ENCODE measurements around the gene RIPK1. TPM values are rescaled to one million over a fixed set of nuclear protein-coding genes. Genes with fewer than 3 reads are reported as not detected.
"Not testable (repeated sequence)": the region's sequence is repeated elsewhere in the genome, so short reads cannot be mapped to it uniquely, and the experiment has no call there.

Gene RIPK1
- total and polyA plus RNA-seq, 2 donors (not counting 3 experiments of a cell fraction or from before 2014, with no cell fraction given): 11.2 to 20.6 TPM

- dilution Hi-C loops (cut with MboI; ENCODE audit: extremely low pct_ligation_motif_present, low sequenced_read_pairs); POLR2A ChIA-PET; intact Hi-C loops (cut with micrococcal nuclease); H2AFZ ChIP-seq (ENCODE audit: low read depth, low read length); H3K9me1 ChIP-seq (replicated peaks; ENCODE audit: control insufficient read depth, extremely low read depth, insufficient read depth, low read length); H3K4me2 ChIP-seq (ENCODE audit: insufficient read depth, low read length); H3K9me3 ChIP-seq (replicated peaks; ENCODE audit: control insufficient read depth, insufficient read depth, low read length); H3K79me2 ChIP-seq (ENCODE audit: control insufficient read depth, insufficient read depth, low read length); H3K4me3 ChIP-seq (replicated peaks in 1 of 3; ENCODE audit: insufficient read depth in 1 of 3, low read depth in 1 of 3, low read length in 3 of 3); DNase-seq (ENCODE audit: low read depth, low spot score); BruUV-seq (replicated peaks); H3K27ac ChIP-seq (ENCODE audit: insufficient read depth, low read depth, low read length); H3K36me3 ChIP-seq (ENCODE audit: control insufficient read depth in 2 of 2, extremely low read depth in 1 of 2, insufficient read depth in 2 of 2, low read length in 2 of 2); H3K27me3 ChIP-seq (ENCODE audit: control insufficient read depth in 2 of 2, insufficient read depth in 2 of 2, low read length in 2 of 2); H4K20me1 ChIP-seq (replicated peaks; ENCODE audit: control insufficient read depth, extremely low read depth, insufficient read depth, low read length); H3K9ac ChIP-seq (replicated peaks; ENCODE audit: extremely low read depth, insufficient read depth, low read length): not testable (repeated sequence)
- CTCF ChIA-PET: interaction anchor here (0.8 to 2.4 kb wide), 3 partner anchors 10 to 26 kb away, joined by 3 to 7 read pairs (median 5); no protein-coding TSS in a partner anchor
- FAIRE-seq: peak; percentile 26
- peaks cover 18% of the 10 kb centered on the region for H3K4me1 ChIP-seq (ENCODE audit: control insufficient read depth, extremely low read depth, insufficient read depth, low read length)
Observed at GRCh38 chr6:3028156-3028555, 40.1 kb upstream of the RIPK1 start.

- H3K9me3 ChIP-seq (replicated peaks; ENCODE audit: control insufficient read depth, insufficient read depth, low read length): no peaks in the 10 kb centered on the region
- no peaks in the 10 kb centered on the region for H3K79me2 ChIP-seq (ENCODE audit: control insufficient read depth, insufficient read depth, low read length)
- no peak overlapping the region for H3K27ac ChIP-seq (ENCODE audit: insufficient read depth, low read depth, low read length)
- H2AFZ ChIP-seq (ENCODE audit: low read depth, low read length): no peak overlapping the region
- DNase-seq (ENCODE audit: low read depth, low spot score) (no peak), FAIRE-seq (no peak)
- H3K36me3 ChIP-seq (ENCODE audit: control insufficient read depth in 2 of 2, extremely low read depth in 1 of 2, insufficient read depth in 2 of 2, low read length in 2 of 2): no peaks in the 10 kb centered on the region
- H3K27me3 ChIP-seq (ENCODE audit: control insufficient read depth in 2 of 2, insufficient read depth in 2 of 2, low read length in 2 of 2): peaks cover 0 to 3% of the 10 kb centered on the region in 2 experiments
- BruUV-seq (replicated peaks): no TSS peak
- intact Hi-C loops (cut with micrococcal nuclease) (no loop called here), dilution Hi-C loops (cut with MboI; ENCODE audit: extremely low pct_ligation_motif_present, low sequenced_read_pairs) (no loop called here)
- no peaks in the 10 kb centered on the region for H3K9me1 ChIP-seq (replicated peaks; ENCODE audit: control insufficient read depth, extremely low read depth, insufficient read depth, low read length)
- no peak for TF ChIP-seq GATA2 (IDR thresholded peaks at IDR 0.05; ENCODE audit: insufficient read depth, insufficient read length, low read depth, low read length)
- no peak for TF ChIP-seq FOS (IDR thresholded peaks at IDR 0.05; ENCODE audit: borderline replicate concordance, insufficient read depth, low read length)
- ChIA-PET POLR2A (interaction anchor here (0.6 kb wide), 1 partner anchor 32 kb away, joined by 3 read pairs; no protein-coding TSS in a partner anchor), CTCF (interaction anchor here (0.6 kb wide), 1 partner anchor 30 kb away, joined by 3 read pairs; no protein-coding TSS in a partner anchor)
- H3K4me1 ChIP-seq (ENCODE audit: control insufficient read depth, extremely low read depth, insufficient read depth, low read length): no peaks in the 10 kb centered on the region
- no peaks in the 10 kb centered on the region for H4K20me1 ChIP-seq (replicated peaks; ENCODE audit: control insufficient read depth, extremely low read depth, insufficient read depth, low read length)
- no peak overlapping the region for H3K4me2 ChIP-seq (ENCODE audit: insufficient read depth, low read length)
- no peak overlapping the region for H3K9ac ChIP-seq (replicated peaks; ENCODE audit: extremely low read depth, insufficient read depth, low read length)
- no peak overlapping the region for H3K4me3 ChIP-seq (replicated peaks in 1 of 3; ENCODE audit: insufficient read depth in 1 of 3, low read depth in 1 of 3, low read length in 3 of 3)
Observed at GRCh38 chr6:3031857-3032640, 36.2 kb upstream of the RIPK1 start.
